Body of pancreas (tissue), 4 donors: ENCODE measurements around the gene CRACDL. TPM values are rescaled to one million over a fixed set of nuclear protein-coding genes. Genes with fewer than 3 reads are reported as not detected.
A peak's percentile ranks its signal among the peaks of the same experiment; 100 is the strongest.

Experiments used
- ATAC-seq: fragments of 150-250 bp; one replicate; pipeline ENCODE4 v1.9.1; 2016
- DNase-seq, 4 donors: peaks; one replicate each; pipeline ENCODE4 v3.0.0-alpha.2; 2019
- H3K27ac ChIP-seq, 4 donors: fragments of 200-600 bp; sonication (generic); 1 replicate in 3 of 4; 2 replicates in 1 of 4; pipeline versions ENCODE4 v1.5.1 to v1.6.1; 2016 to 2019; ENCODE audit warnings: mild to moderate bottlenecking in 1 of 4, mixed read lengths in 1 of 4, moderate library complexity in 1 of 4
- H3K27me3 ChIP-seq, 2 donors: fragments of 200-600 bp; sonication (generic); one replicate each; pipeline ENCODE4 v1.6.0; 2016; ENCODE audit warnings: mild to moderate bottlenecking in 1 of 2
- H3K36me3 ChIP-seq, 2 donors: fragments of 200-600 bp; sonication (generic); replicated peaks in 1 of 2; 2 replicates each; pipeline ENCODE4 v1.5.1; 2016; ENCODE audit warnings: low read depth in 2 of 2; ENCODE audit not compliant: insufficient read depth in 1 of 2
- H3K4me1 ChIP-seq: fragments of 200-600 bp; sonication (generic); one replicate; pipeline ENCODE4 v1.6.0; 2016
- H3K4me3 ChIP-seq, 2 donors: fragments of 200-600 bp; sonication (generic); 1 replicate in 1 of 2; 2 replicates in 1 of 2; pipeline ENCODE4 v1.5.1; 2016 to 2019
- H3K9me3 ChIP-seq, 3 donors: fragments of 200-600 bp; sonication (generic); 1 replicate in 2 of 3; 2 replicates in 1 of 3; pipeline ENCODE4 v1.5.1; 2016
- CTCF ChIP-seq, 7 experiments: fragments of 450-650 bp in 4 of 7; fragments of 200-600 bp in 3 of 7; sonication (generic) in 3 of 7; IDR thresholded peaks; one replicate each; pipeline ENCODE4 v1.5.1; 2016 to 2019; ENCODE audit warnings: antibody characterized with exemption in 7 of 7
- POLR2A ChIP-seq, 3 donors: fragments of 450-650 bp; IDR thresholded peaks; one replicate each; pipeline ENCODE4 v1.6.1; 2016; ENCODE audit warnings: antibody characterized with exemption in 3 of 3, mild to moderate bottlenecking in 2 of 3
- WGBS, 2 donors: methylation state at CpG; one replicate each; pipeline ENCODE4 v1.1.5; 2017; 5-methylcytosine and 5-hydroxymethylcytosine counted together
- intact Hi-C: fragments of 100-400 bp; cut with DNase I; formaldehyde crosslinking; loops from one replicate; pipeline ENCODE4 v1.15.1; 2023
- total RNA-seq, 2 donors: library from RNA; depleted of rRNA; stranded (reverse); fragments of >200 nt; gene quantifications; one replicate each; pipeline ENCODE4 v1.1.0, GENCODE V29; 2016

CRACDL gene
- total RNA-seq, 2 donors from 2014 or later = 14.8 to 22.1 TPM

- Histone ChIP-seq H3K9me3 (no peaks in the 10 kb centered on the region), H3K4me3 (no peak overlapping the region), H3K36me3 (no peaks in the 10 kb centered on the region), H3K27me3 (no peaks in the 10 kb centered on the region), H3K27ac (peak overlapping the region in 2 of 4 donors; percentile 14 to 51), H3K4me1 (no peaks in the 10 kb centered on the region)
- ATAC-seq = no peak
- no peak for TF ChIP-seq CTCF (IDR thresholded peaks at IDR 0.05)
- no peak for TF ChIP-seq POLR2A (IDR thresholded peaks at IDR 0.05)
- WGBS, 2 donors = 78 to 82% methylated on average over 2 of the region's 2 CpGs
- no peak for DNase-seq
- intact Hi-C loops = loop anchor here (10.0 kb wide), 1 partner anchor 70 kb away; no protein-coding TSS in a partner anchor
These were observed 111.6 kb downstream of the CRACDL start for GRCh38 chr2:98824256-98825019.

GRCh38 chr2:98823196-98824170 lies 112.5 kb downstream of the CRACDL start:
- Histone ChIP-seq H3K9me3 (no peaks in the 10 kb centered on the region), H3K4me1 (no peaks in the 10 kb centered on the region), H3K27ac (peak overlapping the region in 3 of 4 donors; percentile 51 to 59 (median 59)), H3K27me3 (no peaks in the 10 kb centered on the region), H3K36me3 (no peaks in the 10 kb centered on the region), H3K4me3 (no peak overlapping the region)
- ATAC-seq (peak; percentile 41), DNase-seq (no peak)
- no peak for TF ChIP-seq CTCF (IDR thresholded peaks at IDR 0.05)
- TF ChIP-seq POLR2A (IDR thresholded peaks at IDR 0.05) = no peak
- intact Hi-C loops = loop anchor here (10.0 kb wide), 1 partner anchor 69 kb away; no protein-coding TSS in a partner anchor
- whole genome bisulfite sequencing, 2 donors = 69 to 71% methylated on average over 18 to 39 of the region's 40 CpGs

- ATAC-seq (peak; percentile 66), DNase-seq (peak in 3 of 4 donors; percentile 36 to 47 (median 44))
- Histone ChIP-seq H3K27me3 (no peaks in the 10 kb centered on the region), H3K36me3 (no peaks in the 10 kb centered on the region), H3K9me3 (no peaks in the 10 kb centered on the region), H3K27ac (peak overlapping the region in 3 of 4 donors; percentile 51 to 59 (median 59)), H3K4me3 (no peak overlapping the region), H3K4me1 (no peaks in the 10 kb centered on the region)
- intact Hi-C loops = loop anchor here (10.0 kb wide), 1 partner anchor 68 kb away; no protein-coding TSS in a partner anchor
- no peak for TF ChIP-seq POLR2A (IDR thresholded peaks at IDR 0.05)
- TF ChIP-seq CTCF (IDR thresholded peaks at IDR 0.05) = peak in 5 of 7 experiments; percentile 8 to 28 (median 26)
- 31 to 57% methylated on average over 31 to 103 of the region's 117 CpGs for WGBS, 2 donors
These were observed 113.5 kb downstream of the CRACDL start for GRCh38 chr2:98822301-98823164.

GRCh38 chr2:98821629-98822135 lies 114.3 kb downstream of the CRACDL start:
- no peaks in the 10 kb centered on the region for H3K9me3 ChIP-seq
- H3K27me3 ChIP-seq = no peaks in the 10 kb centered on the region
- H3K36me3 ChIP-seq = no peaks in the 10 kb centered on the region
- H3K4me1 ChIP-seq = no peaks in the 10 kb centered on the region
- H3K27ac ChIP-seq = no peak overlapping the region
- no peak overlapping the region for H3K4me3 ChIP-seq
- WGBS, 2 donors = 90 to 96% methylated on average over 30 to 37 of the region's 38 CpGs
- intact Hi-C loops = loop anchor here (10.0 kb wide), 1 partner anchor 67 kb away; no protein-coding TSS in a partner anchor
- TF ChIP-seq CTCF (IDR thresholded peaks at IDR 0.05) = no peak
- no peak for TF ChIP-seq POLR2A (IDR thresholded peaks at IDR 0.05)
- ATAC-seq (no peak), DNase-seq (no peak)
